COLO668 (cell line): ENCODE data around the gene ZFYVE26.
A peak's percentile ranks its signal among the peaks of the same experiment; 100 is the strongest.
"Not testable (repeated sequence)": the region's sequence is repeated elsewhere in the genome, so short reads cannot be mapped to it uniquely, and the experiment has no call there.

Source experiments
- DNase-seq: peaks from one replicate; lab custom pipeline; 2025; ENCODE audit not compliant: unreplicated experiment; lab: John Stamatoyannopoulos, UW

Gene ZFYVE26

DNA sequence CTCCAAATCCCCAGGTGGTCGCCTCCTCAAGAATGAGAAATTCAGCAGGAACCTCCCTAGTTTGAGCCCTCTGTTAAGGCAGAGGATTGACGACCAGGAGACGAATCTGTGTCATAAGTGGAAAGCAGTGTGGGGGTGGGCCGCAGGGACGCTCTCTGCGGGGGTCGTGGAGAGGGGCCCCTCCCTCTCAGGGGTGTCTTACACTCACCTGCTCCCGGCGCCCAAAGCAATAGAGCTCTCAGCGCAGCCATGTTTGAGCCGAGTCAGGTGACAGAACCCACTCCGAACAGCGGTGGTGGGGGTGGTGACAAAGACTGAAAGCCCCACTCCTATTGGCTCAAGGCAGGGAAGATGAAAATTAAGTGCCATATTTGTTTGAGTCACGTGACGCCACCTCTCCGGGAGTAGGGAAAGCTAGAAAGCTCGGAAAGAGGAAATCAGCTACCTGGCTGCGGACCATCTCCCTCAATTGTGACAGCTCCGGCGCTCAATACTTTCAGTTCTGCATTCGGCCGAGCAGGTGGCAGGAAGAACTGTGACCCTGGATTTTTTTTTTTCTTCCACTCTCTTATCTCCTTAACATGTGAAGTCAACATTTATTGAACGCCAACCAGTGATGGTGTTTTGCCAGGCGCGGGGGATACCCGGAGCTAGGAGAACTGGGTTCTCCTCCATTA is at the start of gene ZFYVE26:
Gene ZFYVE26, minus strand, starts transcription at position 265 of the 677 bp plus-strand sequence. CDS start 627 bp downstream, outside the sequence.
- peak; percentile 95 for DNase-seq

GRCh38 chr14:67863223-67863622 is 46.8 kb upstream of the ZFYVE26 start:
- DNase-seq, result no peak

DNA sequence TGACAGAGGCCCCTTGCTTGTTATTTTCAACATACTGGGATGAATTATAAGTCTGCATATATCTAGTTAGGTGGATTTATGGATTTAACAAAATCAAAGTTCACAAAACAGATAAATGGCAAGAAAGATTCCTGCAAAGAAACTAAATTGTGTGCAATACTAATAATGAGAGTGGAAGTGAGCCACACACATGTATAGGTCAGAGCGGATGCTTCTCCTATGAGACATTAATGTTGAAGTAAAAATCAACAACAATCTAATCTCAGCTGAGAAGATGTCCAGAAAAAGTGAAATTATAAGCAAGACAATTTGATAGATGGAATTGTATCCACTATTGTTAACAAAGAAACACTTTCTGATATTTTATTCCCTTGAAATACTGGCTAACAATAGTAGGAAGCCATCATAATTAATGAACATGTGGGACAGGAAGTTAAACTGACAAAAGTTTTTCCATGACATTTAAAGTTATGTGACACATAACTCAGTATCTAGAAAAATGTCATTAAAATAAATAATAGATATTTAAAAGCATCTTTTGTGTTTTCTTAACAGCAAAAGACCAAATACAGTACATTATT is 42.9 kb upstream of the ZFYVE26 start:
- DNase-seq, result no peak

- no peak for DNase-seq
Measured at GRCh38 chr14:67857778-67858350, 41.5 kb upstream of the ZFYVE26 start.

DNA sequence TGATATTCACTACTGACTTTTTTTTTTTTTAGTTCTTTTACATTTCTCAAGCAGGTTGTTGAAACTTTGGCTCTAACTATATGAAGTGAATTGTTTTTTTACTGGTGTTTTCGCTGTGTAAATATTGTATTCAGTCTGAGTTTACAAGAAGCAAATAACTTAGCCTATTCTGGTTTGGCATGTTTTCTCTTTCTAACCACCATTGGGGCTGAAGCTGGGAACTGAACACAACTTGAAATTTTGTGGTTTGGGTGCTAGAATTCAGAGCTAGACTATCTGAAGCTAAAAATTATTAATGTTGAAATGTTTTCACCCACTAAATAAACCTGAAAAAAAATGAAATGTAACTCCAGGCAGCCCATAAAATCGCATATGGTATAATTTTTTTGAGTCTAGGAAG is 40.4 kb upstream of the ZFYVE26 start:
- DNase-seq, result no peak

DNA sequence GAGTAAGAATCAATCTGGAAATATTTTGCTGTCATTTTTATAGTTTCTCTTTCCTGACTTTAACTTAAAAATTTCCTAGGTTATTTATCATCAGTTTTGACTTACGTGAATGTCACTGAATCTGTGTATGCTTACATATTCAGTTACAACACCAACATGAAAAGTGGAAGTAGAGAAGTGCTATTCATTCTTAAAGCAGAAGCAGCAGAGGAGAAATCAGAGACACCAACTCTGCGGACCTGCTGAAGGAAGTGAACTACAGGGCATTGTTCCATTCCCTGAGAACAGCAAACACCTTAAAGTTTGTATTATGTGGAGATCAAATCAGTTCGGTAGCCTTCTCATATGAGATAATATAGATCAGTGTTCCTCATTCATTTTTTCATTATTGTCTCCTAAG is 37.3 kb upstream of the ZFYVE26 start:
- no peak for DNase-seq

- DNase-seq, result no peak
Measured at GRCh38 chr14:67852926-67853604, 36.7 kb upstream of the ZFYVE26 start.

- DNase-seq, result no peak
Measured at GRCh38 chr14:67851785-67852410, 35.5 kb upstream of the ZFYVE26 start.

DNA sequence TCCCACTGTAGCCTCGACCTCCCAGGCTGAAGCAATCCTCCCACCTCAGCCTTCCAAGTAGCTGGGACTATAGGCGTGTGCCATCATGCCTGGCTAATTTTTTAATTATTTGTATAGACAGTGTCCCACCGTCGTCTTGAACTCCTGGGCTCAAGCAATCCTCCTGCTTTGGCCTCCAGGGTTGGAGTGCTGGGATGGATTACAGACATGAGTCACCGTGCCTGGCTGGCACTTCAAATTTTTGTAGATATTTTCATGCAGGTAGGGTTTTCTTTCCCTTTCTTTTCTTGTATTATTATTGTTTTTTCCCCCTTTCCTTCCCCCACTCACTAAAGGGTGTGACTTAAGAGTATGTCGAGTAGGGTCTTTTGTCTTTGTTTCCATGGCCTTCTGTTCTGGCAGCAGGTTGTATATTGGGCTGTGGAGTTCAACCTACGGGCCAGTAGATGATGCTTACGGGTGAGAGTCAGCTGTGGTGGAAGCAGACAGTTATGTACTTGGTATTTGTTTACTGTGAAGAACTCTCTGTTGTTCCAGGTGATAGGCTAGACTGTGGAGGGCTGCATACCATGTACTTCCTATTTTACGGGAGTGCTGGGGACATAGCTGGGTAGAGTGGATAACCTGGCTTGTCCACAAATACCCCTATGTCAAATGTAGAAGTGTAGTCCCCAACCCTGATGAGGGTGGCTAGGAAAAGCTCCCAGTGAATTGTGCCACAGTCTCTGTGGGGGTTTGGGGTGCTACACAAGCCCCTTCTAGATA is 33.9 kb upstream of the ZFYVE26 start:
- DNase-seq, result no peak

DNA sequence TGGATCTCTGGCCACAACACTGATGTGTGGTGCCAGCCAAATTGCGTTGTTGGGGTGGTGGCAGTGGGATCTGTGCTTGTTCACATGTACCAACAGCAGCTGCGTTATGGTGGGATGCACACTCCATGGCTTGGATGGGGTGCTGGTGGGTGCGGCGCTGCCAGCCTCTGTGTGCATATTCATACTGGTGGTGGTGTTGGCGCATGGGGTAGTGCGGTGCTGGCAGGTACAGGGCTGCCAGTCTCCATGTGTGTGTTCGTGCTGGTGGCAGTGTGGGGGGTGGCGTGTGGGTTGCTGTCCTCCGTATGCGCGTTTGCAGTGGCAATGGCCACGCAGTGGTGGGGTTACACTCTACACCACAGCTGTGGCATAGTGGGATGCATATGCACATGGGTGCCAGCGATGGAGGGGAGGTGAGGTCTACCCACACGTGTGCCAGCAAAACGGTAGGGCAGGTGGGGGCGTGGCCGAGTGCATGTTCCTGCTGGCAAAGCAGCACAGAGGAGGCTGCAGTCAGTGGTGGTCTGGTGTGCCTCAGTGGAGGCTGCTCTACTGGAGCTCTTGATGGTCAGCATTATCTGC is 29.7 kb upstream of the ZFYVE26 start:
- no peak for DNase-seq

- DNase-seq, result peak; percentile 57
Measured at GRCh38 chr14:67837011-67837624, 20.7 kb upstream of the ZFYVE26 start.

DNA sequence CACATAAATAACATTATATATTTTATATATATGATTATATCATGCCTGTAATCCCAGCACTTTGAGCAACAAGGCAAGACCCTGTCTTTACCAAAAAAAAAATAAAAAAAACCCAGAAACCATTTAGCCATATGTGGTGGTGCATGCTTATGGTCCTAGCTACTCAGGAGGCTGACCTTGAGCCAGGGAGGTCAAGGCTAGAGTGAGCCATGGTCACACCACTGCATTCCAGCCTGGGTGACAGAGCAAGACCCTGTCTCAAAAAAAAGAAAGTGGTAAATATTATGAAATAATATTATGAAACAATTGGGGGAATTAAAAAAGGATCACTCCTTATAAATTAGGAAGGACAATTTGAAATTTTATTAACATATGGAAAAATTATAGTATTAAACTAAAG is 19.2 kb upstream of the ZFYVE26 start:
- DNase-seq, result no peak

GRCh38 chr14:67833403-67833802 is 17.0 kb upstream of the ZFYVE26 start:
- DNase-seq, result no peak

DNA sequence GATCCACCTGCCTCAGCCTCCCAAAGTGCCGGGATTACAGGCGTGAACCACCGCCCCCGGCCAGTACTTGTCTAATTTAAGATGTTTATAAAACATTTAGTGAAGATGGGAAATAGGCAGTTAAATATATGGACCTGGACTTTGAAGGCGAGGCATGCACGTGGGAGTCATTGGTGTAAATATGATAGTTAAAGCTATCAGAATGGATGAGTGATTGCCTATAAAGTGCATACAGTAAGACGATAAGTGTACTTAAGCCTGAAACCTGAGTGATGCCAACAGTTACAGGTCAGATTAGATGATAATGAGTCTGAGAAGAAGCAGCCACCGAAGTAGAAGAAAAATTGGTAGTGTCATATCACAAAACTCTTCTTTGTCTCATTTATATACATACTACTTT is 14.7 kb upstream of the ZFYVE26 start:
- no peak for DNase-seq

DNA sequence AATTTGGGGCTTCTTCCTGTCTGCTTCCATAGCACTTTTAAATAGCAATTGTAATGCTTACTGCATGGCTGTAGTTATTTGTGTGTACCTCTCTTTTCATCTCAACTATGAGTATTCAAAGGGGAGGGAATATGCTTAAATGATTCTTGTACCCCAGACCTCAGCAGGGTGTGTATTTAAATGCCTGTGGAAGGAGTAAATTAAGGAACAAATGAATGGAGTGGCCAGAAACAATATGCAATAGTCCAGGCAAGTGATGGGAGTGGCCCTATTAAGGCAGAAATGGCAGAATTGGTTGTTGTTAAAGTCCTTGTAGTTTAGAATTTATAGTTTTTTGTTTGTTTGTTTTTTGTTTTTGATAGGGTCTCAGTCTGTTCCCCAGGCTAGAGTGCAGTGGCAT is 4.7 kb upstream of the ZFYVE26 start:
- no peak for DNase-seq

GRCh38 chr14:67820428-67820971 is 4.1 kb upstream of the ZFYVE26 start:
- peak; percentile 37 for DNase-seq

GRCh38 chr14:67819563-67820421 is 3.4 kb upstream of the ZFYVE26 start, which contains the start of gene RAD51B:
Gene RAD51B (plus strand): TSS chr14:67819779.
- DNase-seq, result peak; percentile 86

GRCh38 chr14:67818476-67818875 is 2.1 kb upstream of the ZFYVE26 start:
- DNase-seq, result not testable (repeated sequence)
